Keratinocyte (primary cell): ENCODE results near the gene FAM117A. TPM values are rescaled to one million over a fixed set of nuclear protein-coding genes. Genes with fewer than 3 reads are reported as not detected.

ENCODE experiments used
- DNase-seq: peaks from one replicate; pipeline ENCODE4 v3.0.0-alpha.2; 2011; ENCODE audit warnings: low read depth, missing footprints, low spot score
- FAIRE-seq: peaks from 2 replicates; lab custom pipeline; 2011; peaks lifted over from hg19 to GRCh38; lab: Jason Lieb, UNC
- H2AFZ ChIP-seq: 2 replicates; pipeline ENCODE4 v1.6.0; 2012; ENCODE audit warnings: low read length, control low read depth, inconsistent platforms; ENCODE audit not compliant: control insufficient read depth
- H3K27ac ChIP-seq: 2 replicates; pipeline ENCODE4 v1.5.1; 2011; ENCODE audit warnings: low read length; ENCODE audit not compliant: control insufficient read depth, insufficient read depth
- H3K27me3 ChIP-seq: 3 replicates; pipeline ENCODE4 v1.6.0; 2011; ENCODE audit warnings: low read length; ENCODE audit not compliant: control insufficient read depth, insufficient read depth; ENCODE audit errors: extremely low read depth
- H3K36me3 ChIP-seq, 2 experiments: 2 replicates in 1 of 2; 3 replicates in 1 of 2; pipeline ENCODE4 v1.5.1; 2011; ENCODE audit warnings: low read length in 2 of 2, mild to moderate bottlenecking in 1 of 2; ENCODE audit not compliant: control insufficient read depth in 2 of 2, insufficient read depth in 2 of 2; ENCODE audit errors: extremely low read depth in 1 of 2
- H3K4me1 ChIP-seq: 3 replicates; pipeline ENCODE4 v1.5.1; 2011; ENCODE audit warnings: low read length; ENCODE audit not compliant: control insufficient read depth, insufficient read depth; ENCODE audit errors: extremely low read depth
- H3K4me2 ChIP-seq: 3 replicates; pipeline ENCODE4 v1.6.0; 2011; ENCODE audit warnings: low read depth, low read length; ENCODE audit not compliant: control insufficient read depth, insufficient read depth; ENCODE audit errors: extremely low read depth
- H3K4me3 ChIP-seq, 3 experiments: fragments of 200-600 bp in 1 of 3; sonication (generic) in 1 of 3; 2 replicates in 2 of 3; 3 replicates in 1 of 3; pipeline ENCODE4 v1.5.1; 2011 to 2016; ENCODE audit warnings: low read length in 3 of 3, mild to moderate bottlenecking in 3 of 3, control low read depth in 2 of 3, inconsistent platforms in 1 of 3, low read depth in 1 of 3, mixed read lengths in 1 of 3, mixed run types in 1 of 3, moderate library complexity in 1 of 3; ENCODE audit not compliant: control insufficient read depth in 2 of 3, insufficient read depth in 2 of 3; ENCODE audit errors: extremely low read depth in 1 of 3
- H3K79me2 ChIP-seq: 2 replicates; pipeline ENCODE4 v1.6.0; 2012; ENCODE audit warnings: low read length; ENCODE audit not compliant: control insufficient read depth, insufficient read depth
- H3K9ac ChIP-seq: 3 replicates; pipeline ENCODE4 v1.6.0; 2011; ENCODE audit warnings: low read length; ENCODE audit not compliant: control insufficient read depth, insufficient read depth; ENCODE audit errors: extremely low read depth
- H3K9me1 ChIP-seq: 3 replicates; pipeline ENCODE4 v1.6.0; 2011; ENCODE audit warnings: low read length; ENCODE audit not compliant: control insufficient read depth, insufficient read depth; ENCODE audit errors: extremely low read depth
- H3K9me3 ChIP-seq: 2 replicates; pipeline ENCODE4 v1.5.1; 2012; ENCODE audit warnings: low read depth, low read length; ENCODE audit not compliant: control insufficient read depth
- H4K20me1 ChIP-seq: 3 replicates; pipeline ENCODE4 v1.6.0; 2011; ENCODE audit warnings: low read length; ENCODE audit not compliant: control insufficient read depth, insufficient read depth; ENCODE audit errors: extremely low read depth
- EZH2 ChIP-seq: IDR thresholded peaks from one replicate; pipeline ENCODE4 v1.6.1; 2012; ENCODE audit warnings: inconsistent platforms, mild to moderate bottlenecking, low read length, moderate library complexity
- dilution Hi-C: fragments of 300-500 bp; cut with MboI; formaldehyde crosslinking; loops from one replicate; pipeline ENCODE4 v1.7.0; 2020; ENCODE audit warnings: low sequenced_read_pairs; ENCODE audit not compliant: extremely low pct_ligation_motif_present
- polyA plus RNA-seq, 5 experiments: library from polyadenylated mRNA; depleted of rRNA in 3 of 5; stranded (reverse) in 3 of 5; stranded (forward) in 1 of 5; unstranded in 1 of 5; fragments of >200 nt; gene quantifications; 1 replicate in 1 of 5; 2 replicates in 3 of 5; 3 replicates in 1 of 5; pipeline versions ENCODE4 v1.2.1 to v1.2.3, GENCODE V29; 2011 to 2012; ENCODE audit warnings: missing spikeins in 2 of 5, low read depth in 1 of 5, low replicate concordance in 1 of 5
- TF ChIP-seq, protein P1 (sequence below), 3 experiments: IDR thresholded peaks in 1 of 3; conservative IDR thresholded peaks in 1 of 3; optimal IDR thresholded peaks in 1 of 3; 2 replicates in 2 of 3; 3 replicates in 1 of 3; pipeline versions ENCODE3 to v1.5.1; 2011; ENCODE audit warnings: low read length in 3 of 3, mild to moderate bottlenecking in 3 of 3, moderate library complexity in 2 of 3, control low read depth in 1 of 3, inconsistent platforms in 1 of 3; ENCODE audit not compliant: insufficient read depth in 2 of 3; ENCODE audit errors: extremely low read depth in 1 of 3

The FAM117A gene
- polyA plus RNA-seq, 1 donor (not counting 4 experiments of a cell fraction or from before 2014, with no cell fraction given), result 4.7 TPM

GRCh38 chr17:49700960-49701359 lies 63.0 kb downstream of the FAM117A start:
- Histone ChIP-seq H3K27ac (no peak overlapping the region), H3K4me3 (no peak overlapping the region), H2AFZ (no peak overlapping the region), H3K9ac (no peak overlapping the region), H4K20me1 (no peaks in the 10 kb centered on the region), H3K9me3 (no peaks in the 10 kb centered on the region), H3K79me2 (peaks cover 4% of the 10 kb centered on the region), H3K27me3 (no peaks in the 10 kb centered on the region), H3K4me1 (no peaks in the 10 kb centered on the region), H3K4me2 (no peak overlapping the region), H3K9me1 (no peaks in the 10 kb centered on the region), H3K36me3 (peaks cover 37 to 41% of the 10 kb centered on the region in 2 experiments)
- FAIRE-seq (no peak), DNase-seq (no peak)
- dilution Hi-C loops, result no loop called here
- TF ChIP-seq EZH2, result no peak
- TF ChIP-seq, protein P1, sequence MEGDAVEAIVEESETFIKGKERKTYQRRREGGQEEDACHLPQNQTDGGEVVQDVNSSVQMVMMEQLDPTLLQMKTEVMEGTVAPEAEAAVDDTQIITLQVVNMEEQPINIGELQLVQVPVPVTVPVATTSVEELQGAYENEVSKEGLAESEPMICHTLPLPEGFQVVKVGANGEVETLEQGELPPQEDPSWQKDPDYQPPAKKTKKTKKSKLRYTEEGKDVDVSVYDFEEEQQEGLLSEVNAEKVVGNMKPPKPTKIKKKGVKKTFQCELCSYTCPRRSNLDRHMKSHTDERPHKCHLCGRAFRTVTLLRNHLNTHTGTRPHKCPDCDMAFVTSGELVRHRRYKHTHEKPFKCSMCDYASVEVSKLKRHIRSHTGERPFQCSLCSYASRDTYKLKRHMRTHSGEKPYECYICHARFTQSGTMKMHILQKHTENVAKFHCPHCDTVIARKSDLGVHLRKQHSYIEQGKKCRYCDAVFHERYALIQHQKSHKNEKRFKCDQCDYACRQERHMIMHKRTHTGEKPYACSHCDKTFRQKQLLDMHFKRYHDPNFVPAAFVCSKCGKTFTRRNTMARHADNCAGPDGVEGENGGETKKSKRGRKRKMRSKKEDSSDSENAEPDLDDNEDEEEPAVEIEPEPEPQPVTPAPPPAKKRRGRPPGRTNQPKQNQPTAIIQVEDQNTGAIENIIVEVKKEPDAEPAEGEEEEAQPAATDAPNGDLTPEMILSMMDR (optimal IDR thresholded peaks at IDR 0.05 in 1 of 3, IDR thresholded peaks at IDR 0.05 in 1 of 3, conservative IDR thresholded peaks at IDR 0.05 in 1 of 3; ENCODE audit: extremely low read depth in 1 of 3, insufficient read depth in 2 of 3, low read length in 3 of 3), result no peak

DNA sequence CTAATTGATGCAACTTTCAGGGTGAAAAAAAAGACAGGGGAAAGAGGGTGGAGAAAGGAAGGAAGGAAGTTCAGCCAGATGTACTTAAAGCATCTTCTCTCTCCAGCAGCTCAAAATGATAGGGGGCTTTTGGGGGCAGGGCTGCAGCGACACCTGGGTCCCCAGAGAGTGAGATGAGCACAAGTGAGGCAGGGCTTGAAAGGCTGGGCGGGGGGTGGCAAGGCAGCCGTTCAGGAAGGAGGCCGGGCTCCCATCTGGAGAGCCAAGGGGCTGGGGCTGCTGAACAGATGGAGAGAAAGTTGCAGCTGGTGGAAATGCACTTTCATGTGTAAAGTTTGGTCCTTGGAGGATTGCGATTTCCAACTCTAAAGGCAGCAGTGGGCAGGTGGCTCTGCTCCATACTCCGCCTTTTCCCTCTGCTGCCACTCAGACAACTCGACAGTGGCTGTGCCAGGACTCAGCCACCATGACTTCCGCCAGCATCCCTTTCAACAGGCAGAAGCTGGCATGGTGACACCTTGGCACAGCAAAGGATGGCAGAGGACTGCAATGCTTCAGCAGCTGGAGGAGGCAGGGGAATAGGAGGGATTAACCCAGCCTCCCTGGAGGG lies 63.9 kb downstream of the FAM117A start:
- Histone ChIP-seq H4K20me1 (no peaks in the 10 kb centered on the region), H3K27ac (no peak overlapping the region), H3K4me3 (no peak overlapping the region), H3K36me3 (peaks cover 31 to 35% of the 10 kb centered on the region in 2 experiments), H3K79me2 (no peaks in the 10 kb centered on the region), H3K27me3 (no peaks in the 10 kb centered on the region), H3K4me1 (no peaks in the 10 kb centered on the region), H3K4me2 (no peak overlapping the region), H3K9me3 (no peaks in the 10 kb centered on the region), H3K9ac (no peak overlapping the region), H3K9me1 (no peaks in the 10 kb centered on the region), H2AFZ (no peak overlapping the region)
- TF ChIP-seq, protein P1 (optimal IDR thresholded peaks at IDR 0.05 in 1 of 3, IDR thresholded peaks at IDR 0.05 in 1 of 3, conservative IDR thresholded peaks at IDR 0.05 in 1 of 3; ENCODE audit: extremely low read depth in 1 of 3, insufficient read depth in 2 of 3, low read length in 3 of 3), result no peak
- no peak for TF ChIP-seq EZH2
- dilution Hi-C loops, result no loop called here
- DNase-seq (no peak), FAIRE-seq (no peak)
